GM12878 (cell line): ENCODE measurements around the gene EFTUD2. TPM values are rescaled to one million over a fixed set of nuclear protein-coding genes. Genes with fewer than 3 reads are reported as not detected.

ENCODE experiments used
- ATAC-seq: fragments of 200-7000 bp; cut with Tn5 transposase; 3 replicates; pipeline ENCODE4 v1.9.1; 2020; ENCODE audit warnings: mild to moderate bottlenecking, moderate library complexity
- BruUV-seq: library from RNA; stranded (reverse); fragments of 400-500 nt; replicated peaks from 2 replicates; lab custom pipeline; 2021; lab: Mats Ljungman, UMichigan
- CTCF ChIA-PET: fragments of 300-600 bp; sonication (Branson Sonifier 250); formaldehyde crosslinking; extraction: SDS; loops from one replicate; lab custom pipeline; 2021; ENCODE audit warnings: inconsistent platforms; lab: Yijun Ruan, JAX
- POLR2A ChIA-PET: fragments of 350-600 bp; formaldehyde crosslinking; extraction: SDS; loops from one replicate; lab custom pipeline; 2021; ENCODE audit warnings: inconsistent platforms; lab: Charles Lee
- RAD21 ChIA-PET: fragments of 300-600 bp; sonication (Branson Sonifier 250); formaldehyde crosslinking; loops from one replicate; lab custom pipeline; 2023; ENCODE audit warnings: antibody characterized with exemption; ENCODE audit not compliant: unreplicated experiment; lab: Charles Lee
- SMC1A ChIA-PET: fragments of 300-600 bp; sonication (Branson Sonifier 250); formaldehyde crosslinking; loops from one replicate; lab custom pipeline; 2023; ENCODE audit not compliant: unreplicated experiment, uncharacterized antibody; lab: Charles Lee
- DNase-seq: peaks from one replicate; pipeline ENCODE4 v3.0.0-alpha.2; 2011; ENCODE audit warnings: low read depth, low spot score
- FAIRE-seq: peaks from 3 replicates; lab custom pipeline; 2011; peaks lifted over from hg19 to GRCh38; lab: Jason Lieb, UNC
- H2AFZ ChIP-seq: 2 replicates; pipeline ENCODE4 v1.6.0; 2011; ENCODE audit warnings: low read depth, low read length, control low read depth; ENCODE audit not compliant: control insufficient read depth
- H3K27ac ChIP-seq: 2 replicates; pipeline ENCODE4 v1.5.1; 2011; ENCODE audit warnings: control low read depth; ENCODE audit not compliant: control insufficient read depth, insufficient read depth
- H3K27me3 ChIP-seq, 2 experiments: replicated peaks in 1 of 2; 2 replicates each; pipeline versions ENCODE4 v1.6.0 to v1.6.1; 2011; ENCODE audit warnings: low read length in 1 of 2; ENCODE audit not compliant: control insufficient read depth in 2 of 2, insufficient read depth in 2 of 2
- H3K36me3 ChIP-seq, 2 experiments: 2 replicates each; pipeline ENCODE4 v1.5.1; 2011; ENCODE audit warnings: low read length in 1 of 2; ENCODE audit not compliant: control insufficient read depth in 2 of 2, insufficient read depth in 2 of 2
- H3K4me1 ChIP-seq: 2 replicates; pipeline ENCODE4 v1.6.1; 2011; ENCODE audit warnings: mild to moderate bottlenecking, low read length, moderate library complexity, mixed read lengths; ENCODE audit not compliant: control insufficient read depth, insufficient read depth
- H3K4me2 ChIP-seq: 2 replicates; pipeline ENCODE4 v1.6.0; 2011; ENCODE audit warnings: control low read depth; ENCODE audit not compliant: control insufficient read depth, insufficient read depth
- H3K4me3 ChIP-seq: fragments of 200-600 bp; sonication (generic); 2 replicates; pipeline ENCODE4 v1.5.1; 2016
- H3K79me2 ChIP-seq: 2 replicates; pipeline ENCODE4 v1.6.0; 2011; ENCODE audit warnings: low read length; ENCODE audit not compliant: control insufficient read depth, insufficient read depth
- H3K9ac ChIP-seq: 2 replicates; pipeline ENCODE4 v1.8.0; 2011; ENCODE audit warnings: low read length, control low read depth, mixed read lengths; ENCODE audit not compliant: control insufficient read depth, insufficient read depth
- H3K9me3 ChIP-seq: replicated peaks from 3 replicates; pipeline ENCODE4 v1.5.1; 2011; ENCODE audit warnings: mild to moderate bottlenecking, low read length; ENCODE audit not compliant: control insufficient read depth, insufficient read depth
- H4K20me1 ChIP-seq: 2 replicates; pipeline ENCODE4 v1.6.0; 2011; ENCODE audit not compliant: control insufficient read depth, insufficient read depth
- BCL3 ChIP-seq: IDR thresholded peaks from 2 replicates; pipeline ENCODE4 v1.6.1; 2011; ENCODE audit warnings: borderline replicate concordance, low read depth, mild to moderate bottlenecking, moderate library complexity, low read length; ENCODE audit not compliant: insufficient read depth, poor library complexity, severe bottlenecking
- IKZF2 ChIP-seq, 2 experiments: fragments of 450-650 bp; IDR thresholded peaks; 2 replicates each; pipeline ENCODE4 v1.6.1; 2017; ENCODE audit warnings: mild to moderate bottlenecking in 2 of 2, moderate library complexity in 2 of 2
- KLF5 ChIP-seq: fragments of 450-650 bp; IDR thresholded peaks from 2 replicates; pipeline ENCODE4 v1.6.1; 2014; ENCODE audit warnings: mild to moderate bottlenecking; ENCODE audit not compliant: partially characterized antibody
- LARP7 ChIP-seq: fragments of 450-650 bp; IDR thresholded peaks from 2 replicates; pipeline ENCODE4 v1.6.1; 2017; ENCODE audit warnings: mild to moderate bottlenecking
- MEF2B ChIP-seq: fragments of 450-650 bp; IDR thresholded peaks from 2 replicates; pipeline ENCODE4 v1.6.1; 2018; ENCODE audit warnings: mild to moderate bottlenecking, moderate library complexity; ENCODE audit not compliant: partially characterized antibody, poor library complexity, severe bottlenecking
- POLR2A ChIP-seq: IDR thresholded peaks from 2 replicates; pipeline ENCODE4 v1.6.1; 2011; ENCODE audit warnings: low read depth, mild to moderate bottlenecking, low read length
- POLR2AphosphoS5 ChIP-seq: IDR thresholded peaks from 2 replicates; pipeline ENCODE4 v1.6.1; 2011; ENCODE audit warnings: mild to moderate bottlenecking, low read length, inconsistent platforms
- RUNX3 ChIP-seq: IDR thresholded peaks from 2 replicates; pipeline ENCODE4 v1.6.1; 2012; ENCODE audit warnings: low read length, inconsistent platforms
- TBL1XR1 ChIP-seq: IDR thresholded peaks from 2 replicates; pipeline ENCODE4 v1.6.1; 2012; ENCODE audit warnings: low read depth, low read length, improper control_type of control experiment
- ZBTB4 ChIP-seq: fragments of 450-650 bp; formaldehyde crosslinking; IDR thresholded peaks from 2 replicates; pipeline ENCODE4 v1.4.0; 2022; ENCODE audit warnings: mild to moderate bottlenecking, moderate library complexity
- ZBTB40 ChIP-seq: fragments of 450-650 bp; IDR thresholded peaks from 2 replicates; pipeline ENCODE4 v1.6.1; 2016; ENCODE audit warnings: mild to moderate bottlenecking, moderate library complexity, borderline replicate concordance
- WGBS: methylation state at CpG from one replicate; pipeline ENCODE4 v1.1.6; 2016; ENCODE audit warnings: low lambda C conversion rate; ENCODE audit not compliant: insufficient replicate concordance, insufficient coverage; ENCODE audit errors: missing lambda C conversion rate; 5-methylcytosine and 5-hydroxymethylcytosine counted together
- in situ Hi-C: fragments of 300-500 bp; cut with MboI; formaldehyde crosslinking; loops from 9 replicates; pipeline ENCODE4 v1.14.3; 2018; ENCODE audit warnings: mixed read lengths
- intact Hi-C: fragments of 100-400 bp; cut with micrococcal nuclease; formaldehyde crosslinking; loops from one replicate; pipeline ENCODE4 v1.14.2; 2022; ENCODE audit not compliant: unreplicated experiment
- polyA plus RNA-seq, 11 experiments: library from polyadenylated mRNA; depleted of rRNA in 4 of 11; unstranded in 6 of 11; stranded (reverse) in 5 of 11; fragments of >200 nt; fragmentation: Nextera tagmentation in 4 of 11; fragmentation: Illumina TruSeq in 1 of 11; extraction: Ambion mirVana in 4 of 11; extraction: Trizol in 1 of 11; gene quantifications; 1 replicate in 1 of 11; 2 replicates in 10 of 11; pipeline versions ENCODE4 v1.2.1 to v1.2.3, GENCODE V29; 2011 to 2016; ENCODE audit warnings: inconsistent platforms in 2 of 11, missing spikeins in 2 of 11, low read depth in 1 of 11
- total RNA-seq, 4 experiments: library from RNA; depleted of rRNA in 3 of 4; stranded (reverse); fragments of >200 nt in 3 of 4; fragmentation: Illumina TruSeq in 1 of 4; extraction: Trizol in 1 of 4; gene quantifications; 2 replicates each; pipeline versions ENCODE4 v1.2.1 to v1.2.3, GENCODE V29; 2013 to 2021

The EFTUD2 gene
- total and polyA plus RNA-seq, 10 of the 15 experiments (the other 5 are each of a cell fraction or from before 2014, with no cell fraction given) = 33.0 to 198 (median 126) TPM

- TF ChIP-seq TBL1XR1 (no peak), LARP7 (no peak)
Observed at GRCh38 chr17:44916781-44917241, 17.6 kb upstream of the EFTUD2 start (continued).

GRCh38 chr17:44915862-44916780 lies 16.9 kb upstream of the EFTUD2 start:
- Histone ChIP-seq H3K27ac (no peak overlapping the region), H3K36me3 (no peaks in the 10 kb centered on the region), H3K4me3 (no peak overlapping the region), H3K79me2 (no peaks in the 10 kb centered on the region), H3K4me1 (peaks cover 14% of the 10 kb centered on the region), H3K9ac (no peak overlapping the region), H3K4me2 (no peak overlapping the region), H3K9me3 (no peaks in the 10 kb centered on the region), H4K20me1 (no peaks in the 10 kb centered on the region), H3K27me3 (peaks cover 0 to 2% of the 10 kb centered on the region in 2 experiments; a peak in 3 of 4 replicates), H2AFZ (no peak overlapping the region)
- POLR2A ChIA-PET = interaction anchor here (0.6 kb wide), 1 partner anchor 11 kb away, joined by 4 read pairs; no protein-coding TSS in a partner anchor
- intact Hi-C loops (no loop called here), in situ Hi-C loops (no loop called here)
- no peak for DNase-seq
- no TSS peak for BruUV-seq
- SMC1A ChIA-PET = interaction anchor here (1.0 kb wide), 1 partner anchor 17 kb away, joined by 3 read pairs; the partner anchor contains the start of gene EFTUD2
- CTCF ChIA-PET = interaction anchor here (0.6 to 1.0 kb wide), 2 partner anchors 105 to 106 kb away, joined by 3 read pairs; no protein-coding TSS in a partner anchor
- RAD21 ChIA-PET = interaction anchor here (0.7 kb wide), 1 partner anchor 247 kb away, joined by 3 read pairs; no protein-coding TSS in a partner anchor
- 47% methylated on average over 11 of the region's 11 CpGs for WGBS
- no peak for ATAC-seq
- FAIRE-seq = no peak
- TF ChIP-seq POLR2A = no peak
- TF ChIP-seq MEF2B = no peak
- no peak for TF ChIP-seq ZBTB4
- TF ChIP-seq KLF5 = no peak
- no peak for TF ChIP-seq IKZF2 (IDR thresholded peaks at IDR 0.05)
- no peak for TF ChIP-seq BCL3
- TF ChIP-seq ZBTB40 = no peak
- no peak for TF ChIP-seq RUNX3
- TF ChIP-seq POLR2AphosphoS5 = no peak
